Suppressor macrophage treated with lipopolysaccharide for 4 hours (primary cell): ENCODE results near the gene RGS1.

ENCODE experiments used
- DNase-seq: peaks from one replicate; pipeline ENCODE4 v3.0.0-alpha.2; 2020

RGS1 gene

DNA sequence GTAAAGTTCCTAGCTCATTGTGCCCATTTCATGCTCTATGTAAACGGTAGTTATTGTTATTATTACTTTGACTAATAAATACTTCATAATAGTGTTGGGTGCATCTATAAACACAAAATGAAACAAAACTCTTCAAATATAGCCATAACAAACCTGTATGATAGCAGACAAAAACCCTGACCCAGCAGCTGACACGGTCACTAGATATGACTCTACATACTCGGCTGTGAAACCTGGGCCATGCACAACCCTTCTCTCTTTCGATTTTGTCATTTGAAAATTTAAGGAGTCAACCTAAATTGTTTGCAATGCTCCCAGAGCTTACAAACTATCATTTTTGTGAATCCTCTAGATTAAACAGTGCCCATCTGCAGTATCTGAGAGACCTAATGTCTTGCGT lies 52.3 kb downstream of the RGS1 start:
- DNase-seq = no peak

DNA sequence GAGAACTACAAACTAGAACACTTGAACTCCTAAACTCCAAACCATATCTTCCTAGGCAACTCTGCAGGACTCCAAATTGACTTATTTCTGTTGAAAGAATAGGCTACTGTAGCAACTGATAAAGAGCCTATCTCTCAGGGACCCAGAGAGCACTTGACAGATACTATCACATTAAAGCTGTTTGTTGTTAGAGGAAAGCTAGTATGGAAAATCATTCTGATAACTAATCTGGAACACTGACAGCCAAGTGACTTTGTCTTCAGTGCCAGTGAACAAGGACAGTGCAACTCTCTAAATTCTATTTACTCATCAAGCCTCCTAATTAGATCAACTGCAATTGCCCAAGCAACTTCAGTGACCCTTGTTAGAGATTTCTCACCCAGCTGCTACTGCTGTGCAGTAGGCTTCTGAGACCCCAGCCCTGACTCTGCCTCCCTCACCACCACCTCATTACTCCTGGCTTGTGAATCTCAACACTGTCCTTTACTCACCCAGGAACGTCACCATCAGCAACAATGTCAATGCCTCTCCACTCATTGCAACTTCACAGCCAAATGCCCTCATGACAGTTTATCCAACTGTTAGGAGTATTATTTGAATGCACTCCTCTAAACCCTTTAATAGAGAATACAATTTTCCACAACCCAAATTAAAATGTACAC lies 53.0 kb downstream of the RGS1 start:
- DNase-seq = no peak

DNA sequence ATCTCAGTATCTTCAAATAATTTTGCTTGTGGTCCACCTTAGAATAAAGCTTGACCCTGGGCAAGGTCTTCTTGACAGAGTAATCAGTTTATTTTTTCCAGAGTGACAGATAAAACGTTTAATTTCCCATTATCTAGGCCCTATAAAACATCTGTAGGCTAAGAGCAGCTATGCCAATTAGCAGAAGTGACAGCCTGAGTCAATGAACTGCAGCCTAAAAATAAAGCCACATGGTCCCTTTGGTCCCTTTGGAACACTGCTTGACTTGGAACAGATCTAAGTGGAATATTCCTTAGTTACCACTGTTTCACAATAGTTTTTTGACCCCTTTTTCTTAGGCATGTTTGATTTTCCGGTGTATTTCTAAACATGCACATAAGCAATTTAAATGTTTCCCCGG lies 54.0 kb downstream of the RGS1 start:
- no peak for DNase-seq
